Tibial nerve (tissue), 4 donors: ENCODE measurements around the gene CRYBG1. TPM values are rescaled to one million over a fixed set of nuclear protein-coding genes. Genes with fewer than 3 reads are reported as not detected.

Source experiments
- DNase-seq, 2 donors: peaks; one replicate each; pipeline ENCODE4 v3.0.0-alpha.2; 2019; ENCODE audit warnings: low spot score in 2 of 2
- H3K27ac ChIP-seq, 4 donors: fragments of 200-600 bp; sonication (generic) in 3 of 4; one replicate each; pipeline ENCODE4 v1.5.1; 2017 to 2019; ENCODE audit warnings: mild to moderate bottlenecking in 1 of 4
- H3K27me3 ChIP-seq, 2 donors: fragments of 200-600 bp; sonication (generic) in 1 of 2; one replicate each; pipeline versions ENCODE4 v1.5.1 to v1.6.0; 2017 to 2019
- H3K36me3 ChIP-seq, 3 donors: fragments of 200-600 bp; sonication (generic); one replicate each; pipeline ENCODE4 v1.5.1; 2018 to 2019
- H3K4me1 ChIP-seq, 4 donors: fragments of 200-600 bp; sonication (generic) in 3 of 4; one replicate each; pipeline ENCODE4 v1.5.1; 2017 to 2019
- H3K4me3 ChIP-seq, 4 donors: fragments of 200-600 bp; sonication (generic) in 3 of 4; one replicate each; pipeline ENCODE4 v1.5.1; 2017 to 2019; ENCODE audit warnings: mild to moderate bottlenecking in 1 of 4, moderate library complexity in 1 of 4
- H3K9me3 ChIP-seq, 4 donors: fragments of 200-600 bp; sonication (generic) in 3 of 4; one replicate each; pipeline ENCODE4 v1.5.1; 2017 to 2019
- EP300 ChIP-seq, 2 donors: sonication (generic); formaldehyde crosslinking; IDR thresholded peaks; one replicate each; pipeline ENCODE4 v1.6.1; 2017; ENCODE audit warnings: antibody characterized with exemption in 2 of 2, mild to moderate bottlenecking in 1 of 2
- POLR2A ChIP-seq, 2 donors: fragments of 450-650 bp; IDR thresholded peaks; one replicate each; pipeline ENCODE4 v1.6.1; 2017; ENCODE audit warnings: antibody characterized with exemption in 2 of 2, mild to moderate bottlenecking in 2 of 2, moderate library complexity in 2 of 2
- WGBS, 2 donors: methylation state at CpG; one replicate each; pipeline ENCODE4 v1.1.5; 2018; 5-methylcytosine and 5-hydroxymethylcytosine counted together
- total RNA-seq, 4 donors: library from RNA; depleted of rRNA; stranded (reverse); fragments of >200 nt; gene quantifications; one replicate each; pipeline ENCODE4 v1.1.0, GENCODE V29; 2016
- TF ChIP-seq, protein P1 (sequence below), 5 experiments: fragments of 200-600 bp in 3 of 5; fragments of 450-650 bp in 2 of 5; sonication (generic) in 3 of 5; IDR thresholded peaks; one replicate each; pipeline ENCODE4 v1.5.1; 2016 to 2019; ENCODE audit warnings: antibody characterized with exemption in 5 of 5, mild to moderate bottlenecking in 3 of 5, moderate library complexity in 2 of 5

CRYBG1 gene
- total RNA-seq, 4 donors from 2014 or later: 5.9 to 15.3 (median 8.1) TPM

DNA sequence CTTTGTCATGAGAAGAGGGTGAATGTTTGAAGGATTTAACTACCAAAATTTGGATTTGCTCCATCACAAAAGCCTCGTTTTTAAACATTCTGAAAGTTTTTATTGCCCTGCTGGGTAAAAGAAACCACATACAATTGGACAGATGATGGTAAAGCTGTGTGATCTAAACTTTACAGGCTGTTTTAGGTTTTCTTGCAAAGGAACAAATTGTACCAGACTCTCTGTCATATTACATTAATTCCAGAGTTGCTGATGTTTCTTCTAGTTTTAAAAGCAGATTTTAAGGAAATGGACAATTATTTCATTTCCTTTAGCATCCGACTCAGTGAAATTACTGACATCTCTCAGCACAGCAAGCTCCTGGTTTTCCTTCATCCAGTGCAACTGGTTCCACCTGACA is 53.2 kb downstream of the CRYBG1 start:
- no peaks in the 10 kb centered on the region for H3K36me3 ChIP-seq
- H3K4me1 ChIP-seq: no peaks in the 10 kb centered on the region
- H3K27ac ChIP-seq: no peak overlapping the region
- 40 to 43% methylated on average over 2 of the region's 2 CpGs for WGBS, 2 donors
- TF ChIP-seq, protein P1, sequence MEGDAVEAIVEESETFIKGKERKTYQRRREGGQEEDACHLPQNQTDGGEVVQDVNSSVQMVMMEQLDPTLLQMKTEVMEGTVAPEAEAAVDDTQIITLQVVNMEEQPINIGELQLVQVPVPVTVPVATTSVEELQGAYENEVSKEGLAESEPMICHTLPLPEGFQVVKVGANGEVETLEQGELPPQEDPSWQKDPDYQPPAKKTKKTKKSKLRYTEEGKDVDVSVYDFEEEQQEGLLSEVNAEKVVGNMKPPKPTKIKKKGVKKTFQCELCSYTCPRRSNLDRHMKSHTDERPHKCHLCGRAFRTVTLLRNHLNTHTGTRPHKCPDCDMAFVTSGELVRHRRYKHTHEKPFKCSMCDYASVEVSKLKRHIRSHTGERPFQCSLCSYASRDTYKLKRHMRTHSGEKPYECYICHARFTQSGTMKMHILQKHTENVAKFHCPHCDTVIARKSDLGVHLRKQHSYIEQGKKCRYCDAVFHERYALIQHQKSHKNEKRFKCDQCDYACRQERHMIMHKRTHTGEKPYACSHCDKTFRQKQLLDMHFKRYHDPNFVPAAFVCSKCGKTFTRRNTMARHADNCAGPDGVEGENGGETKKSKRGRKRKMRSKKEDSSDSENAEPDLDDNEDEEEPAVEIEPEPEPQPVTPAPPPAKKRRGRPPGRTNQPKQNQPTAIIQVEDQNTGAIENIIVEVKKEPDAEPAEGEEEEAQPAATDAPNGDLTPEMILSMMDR (IDR thresholded peaks at IDR 0.05): no peak
- no peak for TF ChIP-seq EP300 (IDR thresholded peaks at IDR 0.05)
- no peak for TF ChIP-seq POLR2A (IDR thresholded peaks at IDR 0.05)
- no peak for DNase-seq
- no peaks in the 10 kb centered on the region for H3K27me3 ChIP-seq
- H3K9me3 ChIP-seq: no peaks in the 10 kb centered on the region
- no peak overlapping the region for H3K4me3 ChIP-seq

DNA sequence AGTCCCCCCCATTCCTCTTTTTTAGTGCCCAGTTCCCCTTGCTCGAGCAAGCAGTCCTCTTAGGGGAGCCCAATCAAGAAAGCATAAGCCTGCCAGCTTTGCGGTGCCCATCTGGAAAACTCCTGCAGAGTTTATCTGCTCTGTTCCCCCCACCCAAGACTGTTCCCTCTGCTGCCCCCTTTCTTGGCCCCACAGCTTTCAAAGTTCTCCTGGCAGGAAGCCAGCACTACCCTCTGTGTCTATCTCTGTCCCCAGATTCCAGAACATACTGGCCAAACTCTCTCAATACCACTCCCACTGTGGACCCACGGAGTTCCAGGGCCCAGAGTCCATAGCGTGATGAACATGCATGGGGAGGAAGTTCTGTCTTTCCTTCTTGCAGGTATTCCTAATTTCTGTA is 55.4 kb downstream of the CRYBG1 start:
- Histone ChIP-seq H3K4me3 (no peak overlapping the region), H3K4me1 (no peaks in the 10 kb centered on the region), H3K36me3 (no peaks in the 10 kb centered on the region), H3K9me3 (no peaks in the 10 kb centered on the region), H3K27ac (no peak overlapping the region), H3K27me3 (no peaks in the 10 kb centered on the region)
- WGBS, 2 donors: 67 to 76% methylated on average over 4 of the region's 4 CpGs
- TF ChIP-seq, protein P1 (IDR thresholded peaks at IDR 0.05): no peak
- TF ChIP-seq POLR2A (IDR thresholded peaks at IDR 0.05) (no peak), EP300 (IDR thresholded peaks at IDR 0.05) (no peak)
- no peak for DNase-seq

DNA sequence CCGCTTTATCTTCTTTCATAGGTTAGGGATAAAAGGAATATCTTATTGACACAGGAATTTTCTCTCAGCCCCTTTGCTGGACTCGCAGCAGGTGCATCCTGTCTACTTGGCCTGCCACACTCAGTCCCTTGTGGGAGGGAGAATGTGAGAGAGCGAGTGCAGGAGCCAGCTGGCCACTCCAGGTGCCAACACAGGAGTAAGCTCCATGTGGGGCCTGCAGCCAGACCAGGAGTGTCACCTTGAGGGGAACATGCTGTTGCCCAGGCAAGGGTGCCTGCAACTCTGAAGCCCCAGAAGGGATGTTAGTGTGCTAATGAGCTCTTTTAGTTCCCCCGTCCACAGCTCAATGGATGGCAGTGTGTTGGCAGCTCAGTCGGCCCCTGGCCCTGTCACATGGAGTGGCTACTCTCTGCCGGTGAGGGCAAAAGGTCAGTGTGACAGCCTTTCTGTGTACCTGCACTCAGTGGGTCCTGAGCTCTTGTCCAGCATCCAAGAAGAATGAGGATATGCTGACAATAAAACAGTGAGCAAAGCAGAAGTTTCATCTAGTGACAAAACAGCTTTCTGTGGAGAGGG is 57.1 kb downstream of the CRYBG1 start:
- H3K27me3 ChIP-seq: no peaks in the 10 kb centered on the region
- WGBS, 2 donors: 74 to 78% methylated on average over 6 of the region's 6 CpGs
- no peaks in the 10 kb centered on the region for H3K9me3 ChIP-seq
- no peaks in the 10 kb centered on the region for H3K36me3 ChIP-seq
- H3K27ac ChIP-seq: no peak overlapping the region
- no peaks in the 10 kb centered on the region for H3K4me1 ChIP-seq
- TF ChIP-seq, protein P1 (IDR thresholded peaks at IDR 0.05): no peak
- no peak for TF ChIP-seq POLR2A (IDR thresholded peaks at IDR 0.05)
- no peak for TF ChIP-seq EP300 (IDR thresholded peaks at IDR 0.05)
- DNase-seq: no peak
- no peak overlapping the region for H3K4me3 ChIP-seq

DNA sequence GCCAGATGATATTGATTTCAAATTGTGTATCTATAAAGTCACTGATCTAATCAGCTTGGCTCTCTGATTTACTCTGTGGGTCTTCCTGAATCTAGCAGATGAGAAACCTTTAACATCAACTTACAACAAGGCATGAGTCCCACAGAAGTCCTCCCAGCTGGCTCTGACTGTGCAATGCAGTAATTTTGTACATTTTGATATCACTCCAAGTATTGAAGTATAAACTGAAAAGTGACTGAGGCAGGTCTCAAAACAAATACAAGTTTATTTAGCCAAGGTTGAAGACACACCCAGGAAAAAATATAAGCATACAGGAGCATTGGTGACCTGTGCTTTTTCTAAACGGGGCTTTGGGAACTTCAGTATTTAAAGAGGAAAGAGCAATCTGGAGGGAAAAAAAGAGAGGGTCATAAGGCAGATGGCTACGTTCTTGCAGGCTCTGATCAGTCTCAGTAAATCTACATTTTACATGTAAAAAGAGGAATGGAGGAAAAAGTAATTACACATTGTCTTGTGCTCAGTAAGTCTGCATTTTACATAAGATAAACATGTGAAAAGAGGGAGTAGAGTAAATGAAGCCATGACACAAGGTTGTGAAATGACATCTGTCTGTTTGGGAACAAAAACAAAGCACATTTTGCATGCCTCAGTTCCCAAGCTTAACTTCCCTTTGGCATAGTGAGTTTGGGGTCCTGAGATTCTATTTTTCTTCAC is 59.5 kb downstream of the CRYBG1 start:
- TF ChIP-seq POLR2A (IDR thresholded peaks at IDR 0.05): no peak
- TF ChIP-seq EP300 (IDR thresholded peaks at IDR 0.05): no peak
- TF ChIP-seq, protein P1 (IDR thresholded peaks at IDR 0.05): no peak
- no peaks in the 10 kb centered on the region for H3K36me3 ChIP-seq
- H3K9me3 ChIP-seq: no peaks in the 10 kb centered on the region
- no peak for DNase-seq
- no peak overlapping the region for H3K4me3 ChIP-seq
- no peaks in the 10 kb centered on the region for H3K4me1 ChIP-seq
- 23 to 30% methylated on average over 2 of the region's 2 CpGs for WGBS, 2 donors
- no peaks in the 10 kb centered on the region for H3K27me3 ChIP-seq
- H3K27ac ChIP-seq: no peak overlapping the region

DNA sequence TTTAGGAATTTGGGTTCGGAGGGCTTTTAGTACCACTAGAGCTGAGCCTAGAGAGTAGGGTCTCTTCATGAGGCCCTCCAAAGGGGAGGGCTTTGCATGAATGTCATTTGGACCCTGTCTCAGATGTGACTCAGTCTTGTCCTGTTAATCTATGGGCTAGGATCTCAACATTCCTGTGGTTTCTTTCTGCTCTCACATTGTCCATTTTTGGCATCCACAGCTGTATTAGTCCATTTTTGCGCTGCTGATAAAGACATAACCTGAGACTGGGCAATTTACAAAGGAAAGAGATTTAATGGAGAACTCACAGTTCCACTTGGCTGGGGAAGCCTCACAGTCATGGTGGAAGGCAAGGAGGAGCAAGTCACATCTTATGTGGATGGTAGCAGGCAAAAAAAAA is 61.0 kb downstream of the CRYBG1 start:
- 93 to 97% methylated on average over 2 of the region's 2 CpGs for WGBS, 2 donors

More for the DNA sequence above, 61.0 kb downstream of the CRYBG1 start:
- DNase-seq: no peak
- Histone ChIP-seq H3K27ac (no peak overlapping the region), H3K36me3 (no peaks in the 10 kb centered on the region), H3K4me3 (no peak overlapping the region), H3K27me3 (no peaks in the 10 kb centered on the region), H3K4me1 (no peaks in the 10 kb centered on the region), H3K9me3 (no peaks in the 10 kb centered on the region)
- TF ChIP-seq, protein P1 (IDR thresholded peaks at IDR 0.05): no peak
